OCI-LY1 (cell line): ENCODE measurements around the gene TMEM267.

Source experiments
- EZH2 ChIP-seq: fragments of 200-600 bp; sonication (generic), shearing (Covaris generic); IDR thresholded peaks from 2 replicates; pipeline ENCODE4 v1.8.0; 2017; ENCODE audit warnings: borderline replicate concordance, mixed run types, mild to moderate bottlenecking, antibody characterized with exemption, low read length, moderate library complexity, mixed read lengths
- TF ChIP-seq, protein P1 (sequence below): fragments of 200-600 bp; sonication (generic), shearing (Covaris generic); IDR thresholded peaks from 2 replicates; pipeline ENCODE4 v1.5.1; 2017; ENCODE audit warnings: mild to moderate bottlenecking, antibody characterized with exemption, low read length, moderate library complexity, mixed read lengths

GRCh38 chr5:43469671-43470391 lies 13.8 kb downstream of the TMEM267 start:
- no peak for TF ChIP-seq EZH2
- TF ChIP-seq, protein P1, sequence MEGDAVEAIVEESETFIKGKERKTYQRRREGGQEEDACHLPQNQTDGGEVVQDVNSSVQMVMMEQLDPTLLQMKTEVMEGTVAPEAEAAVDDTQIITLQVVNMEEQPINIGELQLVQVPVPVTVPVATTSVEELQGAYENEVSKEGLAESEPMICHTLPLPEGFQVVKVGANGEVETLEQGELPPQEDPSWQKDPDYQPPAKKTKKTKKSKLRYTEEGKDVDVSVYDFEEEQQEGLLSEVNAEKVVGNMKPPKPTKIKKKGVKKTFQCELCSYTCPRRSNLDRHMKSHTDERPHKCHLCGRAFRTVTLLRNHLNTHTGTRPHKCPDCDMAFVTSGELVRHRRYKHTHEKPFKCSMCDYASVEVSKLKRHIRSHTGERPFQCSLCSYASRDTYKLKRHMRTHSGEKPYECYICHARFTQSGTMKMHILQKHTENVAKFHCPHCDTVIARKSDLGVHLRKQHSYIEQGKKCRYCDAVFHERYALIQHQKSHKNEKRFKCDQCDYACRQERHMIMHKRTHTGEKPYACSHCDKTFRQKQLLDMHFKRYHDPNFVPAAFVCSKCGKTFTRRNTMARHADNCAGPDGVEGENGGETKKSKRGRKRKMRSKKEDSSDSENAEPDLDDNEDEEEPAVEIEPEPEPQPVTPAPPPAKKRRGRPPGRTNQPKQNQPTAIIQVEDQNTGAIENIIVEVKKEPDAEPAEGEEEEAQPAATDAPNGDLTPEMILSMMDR: no peak
